Heart left ventricle (tissue), 16 donors: ENCODE results near the gene PRMT3. TPM values are rescaled to one million over a fixed set of nuclear protein-coding genes. Genes with fewer than 3 reads are reported as not detected.
A peak's percentile ranks its signal among the peaks of the same experiment; 100 is the strongest.

Experiments used
- ATAC-seq, 4 donors: fragments of 200-7000 bp; cut with Tn5 transposase; one replicate each; pipeline ENCODE4 v1.9.1; 2020 to 2022; ENCODE audit warnings: moderate library complexity in 4 of 4, mild to moderate bottlenecking in 3 of 4, moderate number of reproducible peaks in 1 of 4
- DNase-seq, 5 donors: peaks; one replicate each; pipeline ENCODE4 v3.0.0-alpha.2; 2020
- H3K27ac ChIP-seq, 12 donors: fragments of 200-600 bp; sonication (generic) in 4 of 12; one replicate each; pipeline versions ENCODE4 v1.5.0 to v1.8.0; 2016 to 2022; ENCODE audit warnings: mild to moderate bottlenecking in 2 of 12
- H3K27me3 ChIP-seq, 9 donors: fragments of 200-600 bp; sonication (generic) in 2 of 9; one replicate each; pipeline versions ENCODE4 v1.5.1 to v1.8.0; 2016 to 2022; ENCODE audit warnings: mild to moderate bottlenecking in 3 of 9
- H3K36me3 ChIP-seq, 9 donors: fragments of 200-600 bp; sonication (generic) in 2 of 9; one replicate each; pipeline versions ENCODE4 v1.5.0 to v1.8.0; 2018 to 2022; ENCODE audit warnings: mild to moderate bottlenecking in 2 of 9
- H3K4me1 ChIP-seq, 12 donors: fragments of 200-600 bp; sonication (generic) in 4 of 12; one replicate each; pipeline versions ENCODE4 v1.5.0 to v1.8.0; 2016 to 2022; ENCODE audit warnings: mild to moderate bottlenecking in 3 of 12
- H3K4me3 ChIP-seq, 12 donors: fragments of 200-600 bp; sonication (generic) in 4 of 12; one replicate each; pipeline versions ENCODE4 v1.5.0 to v1.8.0; 2017 to 2022; ENCODE audit warnings: mild to moderate bottlenecking in 9 of 12, moderate library complexity in 4 of 12
- H3K9me3 ChIP-seq, 12 donors: fragments of 200-600 bp; sonication (generic) in 4 of 12; one replicate each; pipeline versions ENCODE4 v1.5.0 to v1.8.0; 2016 to 2022; ENCODE audit warnings: mild to moderate bottlenecking in 1 of 12
- CTCF ChIP-seq, 12 donors: fragments of 200-600 bp; sonication (generic) in 4 of 12; IDR thresholded peaks; one replicate each; pipeline versions ENCODE4 v1.5.0 to v1.8.0; 2018 to 2022; ENCODE audit warnings: antibody characterized with exemption in 12 of 12, mild to moderate bottlenecking in 5 of 12
- POLR2A ChIP-seq, 2 donors: fragments of 450-650 bp; IDR thresholded peaks; one replicate each; pipeline ENCODE4 v1.6.1; 2017; ENCODE audit warnings: antibody characterized with exemption in 2 of 2, mild to moderate bottlenecking in 2 of 2, moderate library complexity in 2 of 2
- WGBS, 4 donors: extraction: QIAGEN DNeasy Blood & Tissue Kit in 2 of 4; methylation state at CpG; one replicate each; pipeline versions ENCODE4 v1.1.5 to v1.1.7; 2013 to 2018; 5-methylcytosine and 5-hydroxymethylcytosine counted together
- intact Hi-C, 10 donors: fragments of 100-400 bp; cut with DNase I; formaldehyde crosslinking; loops; one replicate each; pipeline versions ENCODE4 v1.11.1 to v1.14.2; 2022
- polyA plus RNA-seq, 2 donors: library from polyadenylated mRNA; stranded (reverse); fragments of 200-250 nt; gene quantifications; one replicate each; pipeline ENCODE4 v1.2.3, GENCODE V29; 2013
- total RNA-seq, 9 donors: library from RNA; depleted of rRNA in 2 of 9; stranded (reverse); fragments of >200 nt in 2 of 9; fragmentation: NEBNext Ultra II Directional in 3 of 9; extraction: Animal tissue kit (Norgen Biotek cat#: 25700) in 3 of 9; gene quantifications; one replicate each; pipeline versions ENCODE4 v1.1.0 to v1.2.4, GENCODE V29; 2016 to 2023
- donor health status: ischemic (EF 13 %, LVEDD 7.1; RV severe dilation, severe dysfunction).
- donor health status: healthy with polysubstance abuse.
- donor health status: DM: no; HTN: yes; CAD: no.
- donor health status: DM: no; HTN: no; CAD: no.
- donor health status: ischemic (EF 25% LVEDD 6.9; RV normal size, moderate dysfunction).
- donor health status: ischemic (EF 25% LVEDD 5.7; RV mildly dilated, moderate dysfunction).
- donor health status: healthy.
- donor health status: DM: yes; HTN: yes; CAD: no.
- donor health status: ischemic (EF 35%, LVEDD 5.7; RV mildly dilated, moderate dysfunction).
- donor health status: nonischemic (EF 11% LVEDD 7.7; RV severe dilation, severe dysfunction).
- donor health status: DM: yes; HTN: yes; CAD: no.
- donor health status: PGD.
- donor health status: ischemic (EF 29% LVEDD 5.4; RV normal size, mild dysfunction).
- donor health status: nonischemic (EF 23%, LVEDD 6.1; RV moderate dilation, normal function).

PRMT3 gene
- total and polyA plus RNA-seq, 11 donors, result 6.6 to 15.0 (median 10.5) TPM

DNA sequence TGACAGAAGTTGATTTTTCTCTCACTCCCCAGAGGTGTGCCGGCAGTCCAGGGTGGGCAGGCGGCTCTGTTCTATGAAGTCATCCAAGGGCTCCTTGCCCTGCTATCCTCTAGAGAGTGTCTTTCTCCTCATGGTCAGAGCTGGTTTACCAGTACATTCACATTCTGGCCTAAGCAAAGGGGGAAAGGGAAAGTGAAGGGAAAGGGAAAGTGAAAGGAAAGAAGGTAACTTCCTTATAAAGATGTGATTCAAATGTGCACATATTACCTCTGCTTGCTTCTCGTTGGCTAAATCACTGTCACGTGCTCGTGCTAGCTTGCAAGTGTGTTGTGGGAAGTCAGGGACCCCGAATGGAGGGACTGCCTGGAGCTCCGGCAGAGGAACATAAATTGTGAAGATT lies 26.9 kb upstream of the PRMT3 start:
- intact Hi-C loops, result no loop called here
- TF ChIP-seq CTCF (IDR thresholded peaks at IDR 0.05) (no peak), POLR2A (IDR thresholded peaks at IDR 0.05) (no peak)
- DNase-seq, result no peak
- Histone ChIP-seq H3K36me3 (no peaks in the 10 kb centered on the region), H3K27me3 (peaks cover 0 to 2% (median 0%) of the 10 kb centered on the region in 9 donors), H3K27ac (peak overlapping the region in 1 of 12 donors; percentile 37), H3K9me3 (no peaks in the 10 kb centered on the region), H3K4me3 (no peak overlapping the region), H3K4me1 (peaks cover 0 to 41% (median 11%) of the 10 kb centered on the region in 12 donors)
- 64 to 69% (median 66%) methylated on average over 7 of the region's 7 CpGs for WGBS, 4 donors
- ATAC-seq, result peak in 1 of 4 donors; percentile 8

DNA sequence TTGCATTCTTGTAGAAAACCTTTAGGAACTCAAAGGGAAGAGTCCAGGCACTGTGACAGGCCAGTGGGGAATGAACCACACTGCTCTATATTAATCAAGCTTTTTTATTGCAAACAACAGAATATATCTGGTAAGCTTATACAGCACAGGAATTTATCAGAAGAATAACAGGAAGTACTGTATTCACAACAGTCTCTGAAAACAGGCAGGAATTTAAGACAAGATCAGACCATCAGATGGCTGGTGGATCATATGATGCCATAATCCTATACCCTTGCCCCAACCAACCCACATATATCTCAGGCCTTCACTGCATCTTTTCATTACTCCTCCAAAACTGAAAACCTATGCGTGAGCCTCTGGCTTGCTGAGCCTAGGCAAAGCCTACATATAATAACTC lies 25.0 kb upstream of the PRMT3 start:
- ATAC-seq (no peak), DNase-seq (no peak)
- Histone ChIP-seq H3K27me3 (peaks cover 0 to 2% (median 0%) of the 10 kb centered on the region in 9 donors), H3K4me1 (peaks cover 0 to 57% (median 11%) of the 10 kb centered on the region in 12 donors), H3K27ac (no peak overlapping the region), H3K9me3 (no peaks in the 10 kb centered on the region), H3K36me3 (peaks cover 0 to 5% (median 0%) of the 10 kb centered on the region in 9 donors), H3K4me3 (no peak overlapping the region)
- intact Hi-C loops, result no loop called here
- WGBS, 4 donors, result 0 to 4% (median 1%) methylated on average over 1 of the region's 1 CpG
- TF ChIP-seq CTCF (IDR thresholded peaks at IDR 0.05), result no peak

- H3K4me1 ChIP-seq, result peaks cover 0 to 63% (median 11%) of the 10 kb centered on the region in 12 donors
- H3K27me3 ChIP-seq, result peaks cover 0 to 2% (median 0%) of the 10 kb centered on the region in 9 donors
- DNase-seq (no peak), ATAC-seq (peak in 1 of 4 donors; percentile 14)
- intact Hi-C loops, result no loop called here
- H3K36me3 ChIP-seq, result peaks cover 0 to 10% (median 0%) of the 10 kb centered on the region in 9 donors
- H3K4me3 ChIP-seq, result peak overlapping the region; percentile 70 to 97 (median 84)
- WGBS, 4 donors, result 66 to 96% (median 75%) methylated on average over 2 of the region's 2 CpGs
- TF ChIP-seq CTCF (IDR thresholded peaks at IDR 0.05), result no peak
- no peak for TF ChIP-seq POLR2A (IDR thresholded peaks at IDR 0.05)
- H3K9me3 ChIP-seq, result no peaks in the 10 kb centered on the region
- H3K27ac ChIP-seq, result peak overlapping the region in 5 of 12 donors; percentile 60 to 94 (median 91)
Measured at GRCh38 chr11:20363149-20363499, 24.4 kb upstream of the PRMT3 start.

DNA sequence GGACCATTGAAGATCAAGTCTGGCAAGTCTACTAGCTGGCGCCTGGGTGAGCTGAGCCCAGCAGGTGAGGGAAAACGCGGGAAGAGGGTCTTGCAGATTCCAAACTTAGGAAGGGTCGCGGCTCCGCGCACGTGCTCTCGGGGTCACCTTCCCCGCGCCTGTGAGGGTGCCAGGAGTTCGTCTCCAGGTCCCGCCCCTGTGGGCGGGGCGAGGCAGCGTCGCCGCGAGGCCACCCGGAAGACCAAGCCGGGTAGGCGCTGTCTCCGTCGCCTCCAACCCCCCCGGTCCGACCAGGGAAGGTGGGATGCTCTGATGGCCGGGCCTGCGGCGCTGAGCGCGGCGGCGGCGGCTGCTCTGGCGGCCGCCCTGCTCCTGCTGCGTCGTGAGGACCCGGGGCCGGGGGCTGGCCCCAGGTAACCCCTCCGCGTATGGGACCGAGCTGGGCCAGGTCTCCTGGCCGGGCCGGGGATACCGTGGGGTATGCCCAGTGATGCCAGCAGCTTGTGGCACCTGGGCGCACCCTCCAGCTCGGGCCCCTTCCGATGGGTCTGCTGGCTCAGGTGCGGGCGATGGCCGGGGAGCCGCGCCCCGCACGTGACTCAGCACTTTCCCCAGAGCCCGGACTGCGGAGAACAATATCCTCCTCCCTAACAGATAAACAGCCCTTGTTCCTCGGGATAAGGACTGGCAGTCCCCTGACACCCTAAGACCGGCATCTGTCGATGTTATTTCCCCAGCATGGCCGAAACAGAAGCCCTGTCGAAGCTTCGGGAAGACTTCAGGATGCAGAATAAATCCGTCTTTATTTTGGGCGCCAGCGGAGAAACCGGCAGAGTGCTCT lies 23.8 kb upstream of the PRMT3 start, which contains the start of gene HTATIP2:
TSS of gene HTATIP2 (plus strand) at position 215 of the 841 bp plus-strand sequence. CDS start at position 739, 524 bp downstream.
- Histone ChIP-seq H3K27ac (peak within 1 kb of the TSS; percentile 40 to 94 (median 84)), H3K4me3 (peak within 1 kb of the TSS; percentile 70 to 97 (median 84)), H3K9me3 (no peaks in the 10 kb centered on the region), H3K4me1 (peaks cover 0 to 69% (median 11%) of the 10 kb centered on the region in 12 donors), H3K27me3 (peaks cover 0 to 2% (median 0%) of the 10 kb centered on the region in 9 donors), H3K36me3 (peaks cover 0 to 16% (median 0%) of the 10 kb centered on the region in 9 donors)
- DNase-seq (peak; percentile 69 to 90 (median 74)), ATAC-seq (peak; percentile 45 to 92 (median 86))
- intact Hi-C loops, result no loop called here
- WGBS, 4 donors, result 3 to 17% (median 10%) methylated on average over 12 to 68 of the region's 68 CpGs
- TF ChIP-seq CTCF (IDR thresholded peaks at IDR 0.05) (no peak), POLR2A (IDR thresholded peaks at IDR 0.05) (peak in 1 of 2 donors; percentile 68)
